Posterior cingulate gyrus (tissue), 11 donors: Measurements from ENCODE around the gene ZNF430.
"Not testable (repeated sequence)": the region's sequence is repeated elsewhere in the genome, so short reads cannot be mapped to it uniquely, and the experiment has no call there.

Experiments
- DNase-seq, 10 donors: peaks; one replicate each; pipeline versions ENCODE4 v3.0.0 to v3.0.0-alpha.2; 2020 to 2021; ENCODE audit warnings: mixed read lengths in 3 of 10
- intact Hi-C: fragments of 100-400 bp; cut with DNase I; formaldehyde crosslinking; loops from one replicate; pipeline ENCODE4 v1.15.1; 2023

ZNF430 gene

GRCh38 chr19:21020298-21021227 lies at the start of gene ZNF430:
Gene ZNF430 (plus strand): TSS chr19:21020657. CDS start chr19:21020801, 144 bp downstream.
- DNase-seq = peak; percentile 84 to 99 (median 94)
- intact Hi-C loops = loop anchor here (2.0 kb wide), 1 partner anchor 22 kb away; no protein-coding TSS in a partner anchor

GRCh38 chr19:20992788-20993187 lies 27.7 kb upstream of the ZNF430 start:
- intact Hi-C loops, DNase-seq: not testable (repeated sequence)

- intact Hi-C loops = loop anchor here (2.0 kb wide), 1 partner anchor 21 kb away; the partner anchor contains the start of gene ZNF430
- DNase-seq = peak; percentile 83 to 98 (median 90)
Observed at GRCh38 chr19:20999731-21000352, 20.6 kb upstream of the ZNF430 start.

- not testable (repeated sequence) for DNase-seq
- intact Hi-C loops = loop anchor here (2.0 kb wide), 1 partner anchor 22 kb away; no protein-coding TSS in a partner anchor
Observed at GRCh38 chr19:21021238-21021637, 781 bp downstream of the ZNF430 start.

- intact Hi-C loops = no loop called here
- DNase-seq = no peak
Observed at GRCh38 chr19:21022996-21023395, 2.5 kb downstream of the ZNF430 start.

- intact Hi-C loops = no loop called here
- DNase-seq = no peak
Observed at GRCh38 chr19:21023901-21024300, 3.4 kb downstream of the ZNF430 start.

GRCh38 chr19:21028969-21029268 lies 8.5 kb downstream of the ZNF430 start:
- no peak for DNase-seq
- intact Hi-C loops = no loop called here

GRCh38 chr19:21045028-21045427 lies 24.6 kb downstream of the ZNF430 start:
- intact Hi-C loops = no loop called here
- no peak for DNase-seq

- DNase-seq = no peak
- intact Hi-C loops = no loop called here
Observed at GRCh38 chr19:21046489-21046888, 26.0 kb downstream of the ZNF430 start.

- intact Hi-C loops = no loop called here
- no peak for DNase-seq
Observed at GRCh38 chr19:21047716-21048115, 27.3 kb downstream of the ZNF430 start.

GRCh38 chr19:21052902-21053301 lies 32.4 kb downstream of the ZNF430 start:
- intact Hi-C loops = no loop called here

GRCh38 chr19:21065336-21065735 lies 44.9 kb downstream of the ZNF430 start:
- DNase-seq = no peak
- intact Hi-C loops = no loop called here

More at GRCh38 chr19:21052902-21053301, 32.4 kb downstream of the ZNF430 start:
- DNase-seq = no peak

GRCh38 chr19:21082011-21082975 lies 61.8 kb downstream of the ZNF430 start, which contains the start of gene ZNF714:
Gene ZNF714 (plus strand): TSS chr19:21082203. CDS start chr19:21098269, 16,066 bp downstream.
- peak; percentile 58 to 98 (median 88) for DNase-seq
- intact Hi-C loops = no loop called here

GRCh38 chr19:21084343-21084742 lies 63.9 kb downstream of the ZNF430 start:
- intact Hi-C loops = no loop called here
- no peak for DNase-seq

GRCh38 chr19:21087871-21088270 lies 67.4 kb downstream of the ZNF430 start:
- intact Hi-C loops = no loop called here
- DNase-seq = no peak

- intact Hi-C loops = no loop called here
- no peak for DNase-seq
Observed at GRCh38 chr19:21092109-21092508, 71.7 kb downstream of the ZNF430 start.

- intact Hi-C loops = no loop called here
Observed at GRCh38 chr19:21094347-21095025, 74.0 kb downstream of the ZNF430 start.

GRCh38 chr19:21098291-21098690 lies 77.8 kb downstream of the ZNF430 start:
- intact Hi-C loops = no loop called here
- DNase-seq = no peak

More at GRCh38 chr19:21094347-21095025, 74.0 kb downstream of the ZNF430 start:
- no peak for DNase-seq

- DNase-seq = no peak
- intact Hi-C loops = no loop called here
Observed at GRCh38 chr19:21101521-21102242, 81.2 kb downstream of the ZNF430 start.
